Breast epithelium (tissue), 4 donors: Measurements from ENCODE around the gene NDST1. TPM values are rescaled to one million over a fixed set of nuclear protein-coding genes. Genes with fewer than 3 reads are reported as not detected.

ENCODE experiments used
- DNase-seq, 2 donors: peaks; one replicate each; pipeline ENCODE4 v3.0.0-alpha.2; 2019; ENCODE audit warnings: low spot score in 2 of 2
- H3K27ac ChIP-seq, 2 donors: fragments of 200-600 bp; sonication (generic) in 1 of 2; one replicate each; pipeline ENCODE4 v1.5.1; 2016 to 2019; ENCODE audit warnings: mild to moderate bottlenecking in 1 of 2
- H3K27me3 ChIP-seq, 2 donors: fragments of 200-600 bp; sonication (generic) in 1 of 2; one replicate each; pipeline versions ENCODE4 v1.5.1 to v1.6.0; 2017 to 2019; ENCODE audit warnings: control low read depth in 1 of 2, mild to moderate bottlenecking in 1 of 2
- H3K36me3 ChIP-seq: fragments of 200-600 bp; one replicate; pipeline ENCODE4 v1.5.1; 2019
- H3K4me1 ChIP-seq, 2 donors: fragments of 200-600 bp; sonication (generic); one replicate each; pipeline ENCODE4 v1.5.1; 2016 to 2019; ENCODE audit warnings: control low read depth in 1 of 2
- H3K4me3 ChIP-seq, 3 donors: fragments of 200-600 bp; sonication (generic); 1 replicate in 2 of 3; 2 replicates in 1 of 3; pipeline ENCODE4 v1.5.1; 2016 to 2019; ENCODE audit warnings: mild to moderate bottlenecking in 3 of 3, moderate library complexity in 2 of 3
- H3K9me3 ChIP-seq, 2 donors: fragments of 200-600 bp; sonication (generic) in 1 of 2; one replicate each; pipeline ENCODE4 v1.5.1; 2016 to 2019; ENCODE audit warnings: control low read depth in 1 of 2
- CTCF ChIP-seq, 3 donors: fragments of 450-650 bp; IDR thresholded peaks; one replicate each; pipeline ENCODE4 v1.5.1; 2016 to 2017; ENCODE audit warnings: antibody characterized with exemption in 3 of 3, mild to moderate bottlenecking in 3 of 3, moderate library complexity in 3 of 3
- POLR2A ChIP-seq: fragments of 450-650 bp; IDR thresholded peaks from one replicate; pipeline ENCODE4 v1.6.1; 2016; ENCODE audit warnings: antibody characterized with exemption, mild to moderate bottlenecking, moderate library complexity
- POLR2AphosphoS5 ChIP-seq, 3 donors: sonication (generic); formaldehyde crosslinking; IDR thresholded peaks; one replicate each; pipeline ENCODE4 v1.6.1; 2017; ENCODE audit warnings: antibody characterized with exemption in 3 of 3
- intact Hi-C: fragments of 100-400 bp; cut with DNase I; formaldehyde crosslinking; loops from one replicate; pipeline ENCODE4 v1.15.1; 2023; ENCODE audit warnings: low total_unique reads
- total RNA-seq, 3 donors: library from RNA; depleted of rRNA; stranded (reverse); fragments of >200 nt; gene quantifications; one replicate each; pipeline ENCODE4 v1.1.0, GENCODE V29; 2016

The NDST1 gene
- total RNA-seq, 3 donors from 2014 or later = 46.7 to 92.3 (median 74.1) TPM

- H3K27ac ChIP-seq = peak overlapping the region; percentile 96 to 99
These were observed 5.7 kb downstream of the NDST1 start for GRCh38 chr5:150513375-150514309.

GRCh38 chr5:150514708-150515211 lies 6.8 kb downstream of the NDST1 start:
- DNase-seq = no peak
- TF ChIP-seq CTCF (IDR thresholded peaks at IDR 0.05) = no peak
- TF ChIP-seq POLR2AphosphoS5 (IDR thresholded peaks at IDR 0.05) = no peak
- TF ChIP-seq POLR2A = no peak
- H3K4me1 ChIP-seq = peaks cover 25 to 33% of the 10 kb centered on the region in 2 donors
- H3K27me3 ChIP-seq = no peaks in the 10 kb centered on the region
- intact Hi-C loops = no loop called here
- H3K36me3 ChIP-seq = no peaks in the 10 kb centered on the region
- H3K9me3 ChIP-seq = no peaks in the 10 kb centered on the region
- H3K4me3 ChIP-seq = no peak overlapping the region
- H3K27ac ChIP-seq = peak overlapping the region; percentile 82 to 96

More at GRCh38 chr5:150513375-150514309, 5.7 kb downstream of the NDST1 start:
- Histone ChIP-seq H3K27me3 (no peaks in the 10 kb centered on the region), H3K4me3 (no peak overlapping the region), H3K4me1 (peaks cover 25 to 37% of the 10 kb centered on the region in 2 donors), H3K9me3 (no peaks in the 10 kb centered on the region), H3K36me3 (no peaks in the 10 kb centered on the region)
- DNase-seq = no peak
- TF ChIP-seq POLR2A (no peak), CTCF (IDR thresholded peaks at IDR 0.05) (no peak), POLR2AphosphoS5 (IDR thresholded peaks at IDR 0.05) (no peak)
- intact Hi-C loops = no loop called here

- Histone ChIP-seq H3K4me1 (peaks cover 25 to 32% of the 10 kb centered on the region in 2 donors), H3K27ac (peak overlapping the region; percentile 75 to 82), H3K9me3 (no peaks in the 10 kb centered on the region), H3K4me3 (no peak overlapping the region), H3K36me3 (no peaks in the 10 kb centered on the region), H3K27me3 (no peaks in the 10 kb centered on the region)
- no peak for DNase-seq
- intact Hi-C loops = no loop called here
- TF ChIP-seq POLR2AphosphoS5 (IDR thresholded peaks at IDR 0.05) = peak in 1 of 3 donors; percentile 34
- no peak for TF ChIP-seq POLR2A
- TF ChIP-seq CTCF (IDR thresholded peaks at IDR 0.05) = no peak
These were observed 7.5 kb downstream of the NDST1 start for GRCh38 chr5:150515446-150515845.

- Histone ChIP-seq H3K4me1 (peaks cover 23 to 27% of the 10 kb centered on the region in 2 donors), H3K9me3 (no peaks in the 10 kb centered on the region), H3K36me3 (no peaks in the 10 kb centered on the region), H3K27me3 (no peaks in the 10 kb centered on the region), H3K4me3 (no peak overlapping the region), H3K27ac (peak overlapping the region; percentile 75 to 82)
- intact Hi-C loops = no loop called here
- no peak for DNase-seq
- TF ChIP-seq CTCF (IDR thresholded peaks at IDR 0.05) (no peak), POLR2A (no peak), POLR2AphosphoS5 (IDR thresholded peaks at IDR 0.05) (no peak)
These were observed 8.1 kb downstream of the NDST1 start for GRCh38 chr5:150516011-150516410.
